H1 (cell line): Measurements from ENCODE around the gene PDZRN3. TPM values are rescaled to one million over a fixed set of nuclear protein-coding genes. Genes with fewer than 3 reads are reported as not detected.

Source experiments
- CTCF ChIA-PET: fragments of 300-600 bp; sonication (Branson Sonifier 250); formaldehyde crosslinking; loops from one replicate; lab custom pipeline; 2021; ENCODE audit not compliant: partially characterized antibody; lab: Charles Lee
- POLR2A ChIA-PET: fragments of 300-600 bp; sonication (Branson Sonifier 250); formaldehyde crosslinking; loops from one replicate; lab custom pipeline; 2021; ENCODE audit warnings: inconsistent platforms; ENCODE audit not compliant: partially characterized antibody; lab: Charles Lee
- DNase-seq, 2 experiments: peaks; one replicate each; pipeline versions ENCODE4 v3.0.0 to v3.0.0-alpha.2; 2010 to 2022; ENCODE audit warnings: low spot score in 2 of 2, low read depth in 1 of 2, mixed read lengths in 1 of 2
- FAIRE-seq: peaks from 2 replicates; lab custom pipeline; 2011; peaks lifted over from hg19 to GRCh38; lab: Jason Lieb, UNC
- H2AFZ ChIP-seq: 2 replicates; pipeline ENCODE4 v1.8.1; 2012; ENCODE audit warnings: low read length, inconsistent platforms
- H2AK5ac ChIP-seq: 2 replicates; pipeline ENCODE4 v1.6.1; 2013; ENCODE audit warnings: low read depth, low read length
- H2BK120ac ChIP-seq: replicated peaks from 2 replicates; pipeline ENCODE3; 2013; ENCODE audit warnings: low read depth, low read length, inconsistent platforms
- H2BK12ac ChIP-seq: 2 replicates; pipeline ENCODE4 v1.6.1; 2013; ENCODE audit warnings: low read depth, low read length
- H2BK15ac ChIP-seq: 2 replicates; pipeline ENCODE4 v1.6.1; 2013; ENCODE audit warnings: low read length
- H2BK20ac ChIP-seq: 2 replicates; pipeline ENCODE4 v1.6.1; 2013; ENCODE audit warnings: low read length
- H2BK5ac ChIP-seq: 2 replicates; pipeline ENCODE4 v1.6.1; 2013; ENCODE audit warnings: low read depth, low read length
- H3K14ac ChIP-seq: 2 replicates; pipeline ENCODE4 v1.6.1; 2013; ENCODE audit warnings: inconsistent platforms; ENCODE audit not compliant: insufficient read length
- H3K18ac ChIP-seq: 2 replicates; pipeline ENCODE4 v1.6.1; 2013; ENCODE audit warnings: low read length; ENCODE audit errors: extremely low read depth
- H3K23ac ChIP-seq: 2 replicates; pipeline ENCODE4 v1.6.1; 2013; ENCODE audit warnings: inconsistent platforms; ENCODE audit not compliant: insufficient read length
- H3K23me2 ChIP-seq: 2 replicates; pipeline ENCODE4 v1.6.1; 2013; ENCODE audit warnings: low read depth, low read length
- H3K27ac ChIP-seq: 2 replicates; pipeline ENCODE4 v1.6.1; 2011; ENCODE audit warnings: low read depth, low read length, inconsistent platforms
- H3K27me3 ChIP-seq, 4 experiments: replicated peaks in 1 of 4; 1 replicate in 1 of 4; 2 replicates in 3 of 4; pipeline versions ENCODE4 v1.6.1 to v1.8.1; 2011 to 2013; ENCODE audit warnings: low read length in 3 of 4, mild to moderate bottlenecking in 3 of 4, inconsistent platforms in 2 of 4, mixed read lengths in 2 of 4, moderate library complexity in 1 of 4; ENCODE audit not compliant: control insufficient read depth in 3 of 4, insufficient read depth in 3 of 4; ENCODE audit errors: extremely low read depth in 1 of 4
- H3K36me3 ChIP-seq, 4 experiments: 2 replicates each; pipeline versions ENCODE4 v1.6.1 to v1.8.1; 2011 to 2013; ENCODE audit warnings: mild to moderate bottlenecking in 4 of 4, low read length in 3 of 4, moderate library complexity in 2 of 4, control low read depth in 1 of 4, inconsistent platforms in 1 of 4; ENCODE audit not compliant: insufficient read depth in 4 of 4, control insufficient read depth in 2 of 4
- H3K4ac ChIP-seq: replicated peaks from 2 replicates; pipeline ENCODE3; 2013; ENCODE audit warnings: low read length, low read depth, mixed read lengths, inconsistent platforms; ENCODE audit not compliant: insufficient read length
- H3K4me1 ChIP-seq, 4 experiments: replicated peaks in 1 of 4; 1 replicate in 1 of 4; 2 replicates in 3 of 4; pipeline versions ENCODE4 v1.6.1 to v1.8.1; 2011 to 2013; ENCODE audit warnings: low read length in 3 of 4, inconsistent platforms in 2 of 4, mixed read lengths in 1 of 4; ENCODE audit not compliant: insufficient read depth in 4 of 4, control insufficient read depth in 3 of 4
- H3K4me2 ChIP-seq, 2 experiments: 2 replicates each; pipeline versions ENCODE4 v1.6.1 to v1.8.1; 2011 to 2013; ENCODE audit warnings: low read depth in 2 of 2, low read length in 2 of 2, control low read depth in 1 of 2, inconsistent platforms in 1 of 2, mild to moderate bottlenecking in 1 of 2; ENCODE audit not compliant: insufficient read depth in 1 of 2
- H3K4me3 ChIP-seq, 4 experiments: fragments of 200-600, 300-600 bp in 1 of 4; sonication (generic), shearing (Covaris generic), sonication (Bioruptor Twin) in 1 of 4; 2 replicates each; pipeline versions ENCODE4 v1.5.1 to v1.8.1; 2011 to 2016; ENCODE audit warnings: low read length in 4 of 4, low read depth in 3 of 4, control low read depth in 2 of 4, inconsistent platforms in 2 of 4, mild to moderate bottlenecking in 2 of 4, mixed read lengths in 1 of 4, moderate library complexity in 1 of 4; ENCODE audit not compliant: insufficient read depth in 2 of 4; ENCODE audit errors: extremely low read depth in 1 of 4
- H3K56ac ChIP-seq: replicated peaks from 2 replicates; pipeline ENCODE3; 2013; ENCODE audit warnings: low read depth, mild to moderate bottlenecking, mixed read lengths, low read length, inconsistent platforms; ENCODE audit not compliant: insufficient read length
- H3K79me1 ChIP-seq: 2 replicates; pipeline ENCODE4 v1.6.1; 2013; ENCODE audit warnings: low read depth, low read length, control low read depth
- H3K79me2 ChIP-seq, 2 experiments: 2 replicates each; pipeline versions ENCODE4 v1.6.1 to v1.8.1; 2012 to 2013; ENCODE audit warnings: low read length in 2 of 2, mild to moderate bottlenecking in 2 of 2, inconsistent platforms in 1 of 2; ENCODE audit not compliant: insufficient read depth in 2 of 2, control insufficient read depth in 1 of 2
- H3K9ac ChIP-seq, 4 experiments: replicated peaks in 1 of 4; 1 replicate in 1 of 4; 2 replicates in 3 of 4; pipeline versions ENCODE4 v1.6.1 to v1.8.1; 2011 to 2013; ENCODE audit warnings: low read depth in 3 of 4, low read length in 3 of 4, control low read depth in 2 of 4, mild to moderate bottlenecking in 2 of 4, moderate library complexity in 2 of 4, inconsistent platforms in 1 of 4; ENCODE audit errors: extremely low read depth in 1 of 4
- H3K9me3 ChIP-seq, 2 experiments: 2 replicates each; pipeline versions ENCODE4 v1.6.1 to v1.8.1; 2012 to 2013; ENCODE audit warnings: mild to moderate bottlenecking in 2 of 2, moderate library complexity in 2 of 2, control low read depth in 1 of 2, inconsistent platforms in 1 of 2, low read depth in 1 of 2, low read length in 1 of 2, mixed read lengths in 1 of 2; ENCODE audit not compliant: insufficient read depth in 2 of 2
- H4K20me1 ChIP-seq, 2 experiments: replicated peaks in 1 of 2; 2 replicates each; pipeline versions ENCODE3 to v1.8.1; 2011 to 2013; ENCODE audit warnings: inconsistent platforms in 2 of 2, low read length in 2 of 2, mild to moderate bottlenecking in 1 of 2; ENCODE audit not compliant: insufficient read depth in 2 of 2, control insufficient read depth in 1 of 2
- H4K5ac ChIP-seq: 2 replicates; pipeline ENCODE4 v1.6.1; 2013; ENCODE audit warnings: low read length, low read depth, mixed read lengths, inconsistent platforms; ENCODE audit not compliant: insufficient read length
- H4K8ac ChIP-seq: 2 replicates; pipeline ENCODE4 v1.8.0; 2013; ENCODE audit warnings: mild to moderate bottlenecking, moderate library complexity, low read length, inconsistent platforms; ENCODE audit not compliant: insufficient read depth; ENCODE audit errors: extremely low read depth
- H4K91ac ChIP-seq: replicated peaks from 2 replicates; pipeline ENCODE3; 2013; ENCODE audit warnings: low read length, mixed read lengths, inconsistent platforms; ENCODE audit not compliant: insufficient read length
- EGR1 ChIP-seq: IDR thresholded peaks from 2 replicates; pipeline ENCODE4 v1.6.1; 2011; ENCODE audit warnings: low read depth, low read length, borderline replicate concordance
- KDM4A ChIP-seq: IDR thresholded peaks from one replicate; pipeline ENCODE4 v1.7.1; 2012; ENCODE audit warnings: low read depth, mild to moderate bottlenecking, moderate library complexity, low read length, inconsistent platforms; ENCODE audit not compliant: severe bottlenecking
- KDM5A ChIP-seq: fragments of 200-600 bp; IDR thresholded peaks from 2 replicates; pipeline ENCODE4 v1.7.1; 2012; ENCODE audit warnings: mild to moderate bottlenecking, low read length, inconsistent platforms, mixed read lengths
- NRF1 ChIP-seq: IDR thresholded peaks from 2 replicates; pipeline ENCODE4 v1.6.1; 2011; ENCODE audit warnings: mild to moderate bottlenecking, low read depth, low read length, improper control_type of control experiment
- SP1 ChIP-seq: IDR thresholded peaks from 2 replicates; pipeline ENCODE4 v1.6.1; 2011; ENCODE audit warnings: low read depth, low read length
- SUZ12 ChIP-seq: fragments of 200-600 bp; sonication (generic); IDR thresholded peaks from 2 replicates; pipeline ENCODE4 v1.6.1; 2012; ENCODE audit warnings: mild to moderate bottlenecking, inconsistent platforms, low read length, moderate library complexity, mixed read lengths
- WGBS, 2 experiments: shearing (Covaris generic) in 1 of 2; methylation state at CpG; one replicate each; pipeline versions ENCODE4 v1.1.6 to v1.1.7; 2013 to 2015; ENCODE audit warnings: low lambda C conversion rate in 2 of 2, mixed read lengths in 2 of 2, inconsistent platforms in 1 of 2, low coverage in 1 of 2, missing lambda C conversion rate in 1 of 2; ENCODE audit not compliant: insufficient replicate concordance in 2 of 2, insufficient coverage in 1 of 2, insufficient read length in 1 of 2; ENCODE audit errors: extremely low coverage in 1 of 2, missing lambda C conversion rate in 1 of 2; 5-methylcytosine and 5-hydroxymethylcytosine counted together
- polyA plus RNA-seq, 7 experiments: library from polyadenylated mRNA; depleted of rRNA in 3 of 7; stranded (reverse) in 5 of 7; unstranded in 2 of 7; fragments of >200 nt in 5 of 7; fragments of 200-250 nt in 2 of 7; gene quantifications; 1 replicate in 5 of 7; 2 replicates in 1 of 7; 4 replicates in 1 of 7; pipeline versions ENCODE4 v1.2.1 to v1.2.3, GENCODE V29; 2011 to 2013; ENCODE audit warnings: missing spikeins in 2 of 7, mixed read lengths in 2 of 7
- total RNA-seq: library from RNA; stranded (reverse); fragmentation: NEBNext Ultra II Directional; extraction: Animal tissue kit (Norgen Biotek cat#: 25700); gene quantifications from 2 replicates; pipeline ENCODE4 v1.2.1, GENCODE V29; 2021
- TF ChIP-seq, protein P1 (sequence below): IDR thresholded peaks from 2 replicates; pipeline ENCODE4 v1.6.1; 2011; ENCODE audit warnings: low read depth, mild to moderate bottlenecking, low read length; ENCODE audit not compliant: insufficient read depth
- TF ChIP-seq, protein P2 (sequence below), 3 experiments: IDR thresholded peaks; 1 replicate in 2 of 3; 2 replicates in 1 of 3; pipeline versions ENCODE4 v1.5.1 to v1.6.1; 2011; ENCODE audit warnings: low read length in 3 of 3, mild to moderate bottlenecking in 3 of 3, inconsistent platforms in 2 of 3, low read depth in 1 of 3, moderate library complexity in 1 of 3; ENCODE audit not compliant: insufficient read depth in 1 of 3; ENCODE audit errors: control extremely low read depth in 1 of 3
- TF ChIP-seq, protein P3 (sequence below): IDR thresholded peaks from 2 replicates; pipeline ENCODE4 v1.6.1; 2012; ENCODE audit warnings: inconsistent platforms

Gene PDZRN3
- total and polyA plus RNA-seq, 2 of the 8 experiments (the other 6 are each of a cell fraction or from before 2014, with no cell fraction given): 4.2 to 20.5 TPM

DNA sequence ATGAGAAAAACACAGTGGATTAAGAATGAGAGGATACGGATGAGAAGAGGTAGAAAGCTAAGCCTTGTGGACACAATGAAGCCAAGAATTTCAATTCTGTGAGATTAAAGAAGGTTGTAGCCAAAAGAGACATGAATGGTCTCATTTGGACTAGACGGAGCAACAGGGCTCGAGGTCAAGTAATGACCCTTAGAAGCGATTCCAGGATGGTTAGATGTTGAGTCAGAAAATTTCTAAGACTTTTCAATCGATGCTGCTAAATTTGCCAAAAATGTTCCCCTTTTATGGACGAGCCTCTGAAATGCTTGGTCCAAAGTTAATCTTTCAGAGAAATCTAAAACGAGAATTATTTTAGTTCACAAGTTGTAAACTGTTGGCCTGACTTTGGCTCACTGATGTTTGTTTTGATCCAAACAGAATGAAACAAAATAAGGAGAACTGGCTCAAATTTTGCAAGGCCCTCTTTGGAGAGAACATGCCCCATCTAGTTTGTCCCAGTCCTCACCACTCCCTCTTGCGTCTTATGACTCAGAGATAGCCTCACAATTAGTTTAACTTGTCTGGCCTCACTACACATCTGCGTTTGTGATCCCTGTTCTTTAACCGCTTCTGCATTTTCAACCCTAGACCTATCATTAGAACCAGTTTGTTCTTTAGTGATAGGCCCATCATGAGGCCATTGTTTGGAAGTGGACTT is 235.5 kb downstream of the PDZRN3 start:
- Histone ChIP-seq H3K4me3 (no peak overlapping the region), H2BK15ac (no peak overlapping the region), H3K23ac (no peak overlapping the region), H2AK5ac (no peak overlapping the region), H4K91ac (no peak overlapping the region), H3K79me1 (no peaks in the 10 kb centered on the region; the same call in 1 of the 2 replicates), H3K9me3 (no peaks in the 10 kb centered on the region), H3K9ac (no peak overlapping the region), H3K56ac (no peak overlapping the region), H2AFZ (no peak overlapping the region), H2BK12ac (no peak overlapping the region), H2BK120ac (no peak overlapping the region), H3K14ac (no peak overlapping the region), H3K27ac (no peak overlapping the region), H4K20me1 (no peaks in the 10 kb centered on the region), H3K27me3 (no peaks in the 10 kb centered on the region), H3K18ac (no peak overlapping the region), H4K8ac (no peak overlapping the region), H4K5ac (no peak overlapping the region), H3K36me3 (peaks cover 2 to 22% (median 10%) of the 10 kb centered on the region in 4 experiments; a peak in 6 of 8 replicates), H2BK20ac (no peak overlapping the region), H3K4me2 (no peak overlapping the region), H3K23me2 (no peaks in the 10 kb centered on the region), H3K4me1 (no peaks in the 10 kb centered on the region), H3K79me2 (no peaks in the 10 kb centered on the region), H3K4ac (no peak overlapping the region), H2BK5ac (no peak overlapping the region)
- no peak for FAIRE-seq
- TF ChIP-seq KDM5A (no peak), NRF1 (no peak), EGR1 (no peak), SP1 (no peak), SUZ12 (no peak), KDM4A (no peak)
- TF ChIP-seq, protein P1, sequence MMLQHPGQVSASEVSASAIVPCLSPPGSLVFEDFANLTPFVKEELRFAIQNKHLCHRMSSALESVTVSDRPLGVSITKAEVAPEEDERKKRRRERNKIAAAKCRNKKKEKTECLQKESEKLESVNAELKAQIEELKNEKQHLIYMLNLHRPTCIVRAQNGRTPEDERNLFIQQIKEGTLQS: no peak
- TF ChIP-seq, protein P2, sequence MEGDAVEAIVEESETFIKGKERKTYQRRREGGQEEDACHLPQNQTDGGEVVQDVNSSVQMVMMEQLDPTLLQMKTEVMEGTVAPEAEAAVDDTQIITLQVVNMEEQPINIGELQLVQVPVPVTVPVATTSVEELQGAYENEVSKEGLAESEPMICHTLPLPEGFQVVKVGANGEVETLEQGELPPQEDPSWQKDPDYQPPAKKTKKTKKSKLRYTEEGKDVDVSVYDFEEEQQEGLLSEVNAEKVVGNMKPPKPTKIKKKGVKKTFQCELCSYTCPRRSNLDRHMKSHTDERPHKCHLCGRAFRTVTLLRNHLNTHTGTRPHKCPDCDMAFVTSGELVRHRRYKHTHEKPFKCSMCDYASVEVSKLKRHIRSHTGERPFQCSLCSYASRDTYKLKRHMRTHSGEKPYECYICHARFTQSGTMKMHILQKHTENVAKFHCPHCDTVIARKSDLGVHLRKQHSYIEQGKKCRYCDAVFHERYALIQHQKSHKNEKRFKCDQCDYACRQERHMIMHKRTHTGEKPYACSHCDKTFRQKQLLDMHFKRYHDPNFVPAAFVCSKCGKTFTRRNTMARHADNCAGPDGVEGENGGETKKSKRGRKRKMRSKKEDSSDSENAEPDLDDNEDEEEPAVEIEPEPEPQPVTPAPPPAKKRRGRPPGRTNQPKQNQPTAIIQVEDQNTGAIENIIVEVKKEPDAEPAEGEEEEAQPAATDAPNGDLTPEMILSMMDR (IDR thresholded peaks at IDR 0.05; ENCODE audit: control extremely low read depth in 1 of 3, insufficient read depth in 1 of 3, low read depth in 1 of 3, low read length in 3 of 3): no peak
- TF ChIP-seq, protein P3, sequence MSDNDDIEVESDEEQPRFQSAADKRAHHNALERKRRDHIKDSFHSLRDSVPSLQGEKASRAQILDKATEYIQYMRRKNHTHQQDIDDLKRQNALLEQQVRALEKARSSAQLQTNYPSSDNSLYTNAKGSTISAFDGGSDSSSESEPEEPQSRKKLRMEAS: no peak
- 93% methylated on average over 10 of the region's 10 CpGs; no CpG with 5 or more reads in 1 of the 2 experiments for WGBS, 2 experiments
- ChIA-PET POLR2A (no interaction called here), CTCF (no interaction called here)
- no peak for DNase-seq
